Psoas muscle (tissue), 8 donors: ENCODE measurements around the gene MAGEC1. TPM values are rescaled to one million over a fixed set of nuclear protein-coding genes. Genes with fewer than 3 reads are reported as not detected.

Source experiments
- ATAC-seq, 4 donors: fragments of 200-7000 bp; cut with Tn5 transposase; one replicate each; pipeline ENCODE4 v1.9.1; 2020; ENCODE audit warnings: moderate library complexity in 3 of 4, mild to moderate bottlenecking in 2 of 4
- DNase-seq, 2 donors: peaks; one replicate each; pipeline ENCODE4 v3.0.0-alpha.2; 2020
- H3K27ac ChIP-seq: fragments of 200-600 bp; one replicate; pipeline ENCODE4 v1.8.0; 2022
- H3K27me3 ChIP-seq, 3 donors: fragments of 200-600 bp in 1 of 3; one replicate each; pipeline versions ENCODE4 v1.6.1 to v1.8.0; 2013 to 2022; ENCODE audit warnings: low read length in 2 of 3, mild to moderate bottlenecking in 2 of 3, moderate library complexity in 1 of 3; ENCODE audit not compliant: insufficient read depth in 3 of 3
- H3K36me3 ChIP-seq, 2 donors: fragments of 200-600 bp in 1 of 2; one replicate each; pipeline versions ENCODE4 v1.6.1 to v1.8.0; 2013 to 2022; ENCODE audit warnings: low read depth in 1 of 2, mild to moderate bottlenecking in 1 of 2, moderate library complexity in 1 of 2; ENCODE audit not compliant: insufficient read depth in 1 of 2
- H3K4me1 ChIP-seq: fragments of 200-600 bp; one replicate; pipeline ENCODE4 v1.8.0; 2022
- H3K4me3 ChIP-seq: fragments of 200-600 bp; one replicate; pipeline ENCODE4 v1.8.0; 2022; ENCODE audit warnings: mild to moderate bottlenecking
- H3K9me3 ChIP-seq: fragments of 200-600 bp; one replicate; pipeline ENCODE4 v1.8.0; 2022
- CTCF ChIP-seq: fragments of 200-600 bp; IDR thresholded peaks from one replicate; pipeline ENCODE4 v1.8.0; 2022; ENCODE audit warnings: antibody characterized with exemption
- WGBS, 3 donors: extraction: QIAGEN DNeasy Blood & Tissue Kit; methylation state at CpG; one replicate each; pipeline versions ENCODE4 v1.1.6 to v1.1.7; 2013; 5-methylcytosine and 5-hydroxymethylcytosine counted together
- intact Hi-C, 2 donors: fragments of 100-400 bp; cut with DNase I; formaldehyde crosslinking; loops; one replicate each; pipeline versions ENCODE4 v1.11.0 to v1.14.2; 2022
- polyA plus RNA-seq, 3 donors: library from polyadenylated mRNA; stranded (reverse); fragments of 200-250 nt; gene quantifications; one replicate each; pipeline ENCODE4 v1.2.3, GENCODE V29; 2013
- total RNA-seq, 4 donors: library from RNA; stranded (reverse); fragmentation: NEBNext Ultra II Directional in 2 of 4; extraction: Animal tissue kit (Norgen Biotek cat#: 25700) in 2 of 4; gene quantifications; one replicate each; pipeline versions ENCODE4 v1.2.1 to v1.2.4, GENCODE V29; 2021 to 2023
- donor health status: healthy with polysubstance abuse.
- donor health status: DM: no; HTN: no; CAD: no; lungs with moderate emphysema.
- donor health status: Bipolar disorder and iron deficiency.
- donor health status: healthy.
- donor health status: DM: yes; HTN: yes; CAD: no.
- donor health status: DM: no; HTN: no; CAD: no.
- donor health status: DM: no; HTN: no; CAD: no.
- donor health status: DM: yes; HTN: yes; CAD: no.

Gene MAGEC1
- total and polyA plus RNA-seq, 7 donors, result not detected

GRCh38 chrX:141945426-141945825, 41.7 kb downstream of the MAGEC1 start:
- Histone ChIP-seq H3K27ac (no peak overlapping the region), H3K9me3 (no peaks in the 10 kb centered on the region), H3K4me3 (no peak overlapping the region), H3K27me3 (no peaks in the 10 kb centered on the region), H3K36me3 (no peaks in the 10 kb centered on the region), H3K4me1 (no peaks in the 10 kb centered on the region)
- ATAC-seq (no peak), DNase-seq (no peak)
- 64 to 87% (median 78%) methylated on average over 7 of the region's 7 CpGs for WGBS, 3 donors
- intact Hi-C loops, result no loop called here
- no peak for TF ChIP-seq CTCF

GRCh38 chrX:141947350-141947749, 43.7 kb downstream of the MAGEC1 start:
- Histone ChIP-seq H3K27me3 (no peaks in the 10 kb centered on the region), H3K36me3 (no peaks in the 10 kb centered on the region), H3K4me1 (no peaks in the 10 kb centered on the region), H3K4me3 (no peak overlapping the region), H3K27ac (no peak overlapping the region), H3K9me3 (no peaks in the 10 kb centered on the region)
- DNase-seq (no peak), ATAC-seq (no peak)
- 80 to 94% (median 83%) methylated on average over 3 of the region's 3 CpGs for WGBS, 3 donors
- intact Hi-C loops, result no loop called here
- no peak for TF ChIP-seq CTCF

GRCh38 chrX:141952603-141953002, 48.9 kb downstream of the MAGEC1 start:
- Histone ChIP-seq H3K27me3 (no peaks in the 10 kb centered on the region), H3K36me3 (no peaks in the 10 kb centered on the region), H3K27ac (no peak overlapping the region), H3K4me3 (no peak overlapping the region), H3K4me1 (no peaks in the 10 kb centered on the region), H3K9me3 (no peaks in the 10 kb centered on the region)
- intact Hi-C loops, result no loop called here
- ATAC-seq (no peak), DNase-seq (no peak)
- WGBS, 3 donors, result 84 to 85% (median 84%) methylated on average over 5 of the region's 5 CpGs
- no peak for TF ChIP-seq CTCF

GRCh38 chrX:141958675-141959074, 55.0 kb downstream of the MAGEC1 start:
- H3K4me3 ChIP-seq, result no peak overlapping the region
- DNase-seq (no peak), ATAC-seq (no peak)
- H3K9me3 ChIP-seq, result no peaks in the 10 kb centered on the region
- TF ChIP-seq CTCF, result no peak
- no peaks in the 10 kb centered on the region for H3K36me3 ChIP-seq
- 44 to 63% (median 58%) methylated on average over 2 of the region's 2 CpGs for WGBS, 3 donors
- no peaks in the 10 kb centered on the region for H3K4me1 ChIP-seq
- no peaks in the 10 kb centered on the region for H3K27me3 ChIP-seq
- intact Hi-C loops, result no loop called here
- no peak overlapping the region for H3K27ac ChIP-seq

Other genes with a start within 250 kb of the MAGEC1 start
- gene SPANXD, start 205.2 kb upstream of the MAGEC1 start, total RNA-seq, result not detected
- not detected for gene SPANXD, start 205.2 kb upstream of the MAGEC1 start, polyA plus RNA-seq
- not detected for gene MAGEC3, start 65.6 kb upstream of the MAGEC1 start, total RNA-seq
- not detected for gene MAGEC3, start 65.6 kb upstream of the MAGEC1 start, polyA plus RNA-seq